ENCODE measurements around the gene OR10T2.
"Not testable (repeated sequence)": the region's sequence is repeated elsewhere in the genome, so short reads cannot be mapped to it uniquely, and the experiment has no call there.

OR10T2 gene

DNA sequence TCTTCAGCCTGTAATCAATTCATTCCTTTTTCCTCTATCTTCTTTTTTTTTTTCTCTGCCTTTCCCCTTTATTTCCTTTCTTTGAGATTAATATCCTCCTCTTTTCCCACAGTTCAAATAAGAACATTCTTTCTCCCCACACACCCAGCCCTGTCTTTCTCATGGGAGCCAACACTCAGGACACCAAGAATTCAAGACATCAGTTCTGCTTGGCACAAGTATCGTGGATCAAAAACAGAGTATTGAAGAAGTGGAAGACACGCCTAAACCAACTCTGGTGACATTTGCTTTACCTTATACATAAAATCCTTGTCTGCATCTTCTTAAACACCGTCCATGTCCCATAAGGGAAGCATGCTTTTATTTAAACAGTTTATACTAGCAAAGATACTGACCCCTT is 42.6 kb downstream of the OR10T2 start:
- DNase-seq (ENCODE audit: low read depth in 3 of 3): no peak

- no peak for DNase-seq (ENCODE audit: low read depth in 3 of 3)
Observed at GRCh38 chr1:158355773-158356285, 43.4 kb downstream of the OR10T2 start.

GRCh38 chr1:158354255-158354654 is 45.0 kb downstream of the OR10T2 start:
- DNase-seq (ENCODE audit: low read depth in 3 of 3): no peak

DNA sequence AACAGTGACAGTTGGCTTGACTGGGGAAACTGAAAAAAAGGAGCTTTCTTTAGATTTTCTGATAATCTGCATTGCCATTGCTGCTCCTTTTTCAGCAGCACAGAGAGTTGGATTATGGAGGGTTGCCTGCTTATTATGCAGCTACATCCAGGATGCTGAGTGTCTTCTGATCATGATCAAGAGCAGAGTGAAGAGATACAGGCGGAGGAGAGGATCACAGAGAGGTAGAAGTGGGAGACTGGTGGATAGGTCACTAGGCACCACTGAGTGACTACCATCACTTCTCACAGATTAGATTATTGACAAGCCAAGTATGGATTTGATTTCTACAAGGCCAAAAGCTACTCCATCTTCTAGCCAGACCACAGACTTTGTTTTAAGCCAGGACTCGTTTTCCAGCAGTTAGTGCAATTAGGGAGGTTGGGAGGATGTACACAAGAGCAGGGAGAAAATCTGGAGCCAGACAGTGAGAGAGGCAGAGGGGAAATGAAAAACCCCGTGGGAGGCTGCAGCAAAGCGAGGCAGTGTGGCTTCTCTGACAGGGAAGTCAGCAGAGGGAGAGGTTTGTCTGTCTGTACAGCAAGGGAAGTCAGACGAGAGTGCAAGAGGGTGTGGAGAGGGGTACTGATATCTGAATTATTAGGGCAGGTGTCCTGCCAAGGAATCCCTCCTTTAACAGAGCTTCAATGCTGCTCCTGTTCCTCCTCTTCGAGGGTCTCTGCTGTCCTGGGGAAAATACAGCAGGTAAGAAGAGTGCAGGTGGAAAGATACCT is 45.8 kb downstream of the OR10T2 start, which contains the start of gene CD1E:
TSS of gene CD1E (plus strand) at position 592 of the 773 bp plus-strand sequence. CDS start at position 687, 95 bp downstream.
- DNase-seq (ENCODE audit: low read depth in 3 of 3): no peak

DNA sequence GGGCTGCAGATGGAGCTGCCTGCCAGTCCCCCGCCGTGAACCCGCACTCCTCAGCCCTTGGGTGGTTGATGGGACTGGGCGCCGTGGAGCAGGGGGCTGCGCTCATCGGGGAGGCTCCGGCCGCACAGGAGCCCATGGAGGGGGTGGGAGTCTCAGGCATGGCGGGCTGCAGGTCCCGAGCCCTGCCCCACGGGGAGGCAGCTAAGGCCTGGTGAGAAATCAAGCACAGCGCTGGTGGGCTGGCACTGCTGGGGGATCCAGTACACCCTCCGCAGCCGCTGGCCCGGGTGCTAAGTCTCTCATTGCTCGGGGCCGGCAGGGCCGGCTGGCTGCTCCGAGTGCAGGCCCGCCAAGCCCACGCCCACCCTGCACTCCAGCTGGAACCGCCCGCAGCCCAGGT is 50.3 kb downstream of the OR10T2 start:
- not testable (repeated sequence) for DNase-seq (ENCODE audit: low read depth in 3 of 3)
